IPS-15b (cell line): ENCODE results near the gene DIS3L2.
"Not testable (repeated sequence)": the region's sequence is repeated elsewhere in the genome, so short reads cannot be mapped to it uniquely, and the experiment has no call there.

Experiments
- H3K27me3 ChIP-seq: one replicate; pipeline ENCODE4 v1.6.1; 2013; ENCODE audit warnings: low read length; ENCODE audit not compliant: control insufficient read depth, insufficient read depth
- H3K36me3 ChIP-seq: one replicate; pipeline ENCODE4 v1.6.1; 2013; ENCODE audit warnings: low read length; ENCODE audit not compliant: control insufficient read depth, insufficient read depth
- H3K4me1 ChIP-seq: one replicate; pipeline ENCODE4 v1.6.1; 2013; ENCODE audit warnings: mild to moderate bottlenecking, low read length; ENCODE audit not compliant: control insufficient read depth, insufficient read depth
- H3K4me3 ChIP-seq: one replicate; pipeline ENCODE4 v1.5.1; 2013; ENCODE audit warnings: low read depth, low read length
- H3K9ac ChIP-seq: one replicate; pipeline ENCODE4 v1.6.1; 2013; ENCODE audit warnings: low read depth, mild to moderate bottlenecking, low read length
- H3K9me3 ChIP-seq: one replicate; pipeline ENCODE4 v1.6.1; 2013; ENCODE audit warnings: mild to moderate bottlenecking, low read length; ENCODE audit not compliant: control insufficient read depth, insufficient read depth

DIS3L2 gene

GRCh38 chr2:231946241-231946814 is 15.2 kb upstream of the DIS3L2 start:
- no peak overlapping the region for H3K4me3 ChIP-seq
- no peaks in the 10 kb centered on the region for H3K27me3 ChIP-seq
- no peaks in the 10 kb centered on the region for H3K9me3 ChIP-seq
- H3K9ac ChIP-seq = no peak overlapping the region
- H3K36me3 ChIP-seq = no peaks in the 10 kb centered on the region
- no peaks in the 10 kb centered on the region for H3K4me1 ChIP-seq

GRCh38 chr2:231947112-231947511 is 14.4 kb upstream of the DIS3L2 start:
- H3K9ac ChIP-seq, H3K36me3 ChIP-seq, H3K4me1 ChIP-seq, H3K4me3 ChIP-seq, H3K9me3 ChIP-seq, H3K27me3 ChIP-seq: not testable (repeated sequence)

GRCh38 chr2:231947694-231948093 is 13.8 kb upstream of the DIS3L2 start:
- H3K4me1 ChIP-seq = no peaks in the 10 kb centered on the region

GRCh38 chr2:231951452-231952035 is 10.0 kb upstream of the DIS3L2 start:
- Histone ChIP-seq H3K9me3 (no peaks in the 10 kb centered on the region), H3K4me3 (no peak overlapping the region), H3K36me3 (no peaks in the 10 kb centered on the region), H3K9ac (no peak overlapping the region), H3K4me1 (no peaks in the 10 kb centered on the region), H3K27me3 (no peaks in the 10 kb centered on the region)

More at GRCh38 chr2:231947694-231948093, 13.8 kb upstream of the DIS3L2 start:
- H3K9ac ChIP-seq = no peak overlapping the region
- H3K9me3 ChIP-seq = no peaks in the 10 kb centered on the region
- no peaks in the 10 kb centered on the region for H3K27me3 ChIP-seq
- H3K36me3 ChIP-seq = no peaks in the 10 kb centered on the region
- no peak overlapping the region for H3K4me3 ChIP-seq

GRCh38 chr2:231955758-231956472 is 5.6 kb upstream of the DIS3L2 start:
- Histone ChIP-seq H3K4me3 (no peak overlapping the region), H3K9ac (no peak overlapping the region), H3K9me3 (no peaks in the 10 kb centered on the region), H3K27me3 (no peaks in the 10 kb centered on the region), H3K4me1 (no peaks in the 10 kb centered on the region), H3K36me3 (no peaks in the 10 kb centered on the region)

GRCh38 chr2:231957913-231958763 is 3.4 kb upstream of the DIS3L2 start:
- no peaks in the 10 kb centered on the region for H3K36me3 ChIP-seq
- no peaks in the 10 kb centered on the region for H3K27me3 ChIP-seq
- H3K9me3 ChIP-seq = no peaks in the 10 kb centered on the region
- H3K9ac ChIP-seq = no peak overlapping the region
- no peak overlapping the region for H3K4me3 ChIP-seq
- no peaks in the 10 kb centered on the region for H3K4me1 ChIP-seq

- no peaks in the 10 kb centered on the region for H3K27me3 ChIP-seq
- no peaks in the 10 kb centered on the region for H3K36me3 ChIP-seq
- peak overlapping the region; percentile 84 for H3K4me3 ChIP-seq
- no peaks in the 10 kb centered on the region for H3K4me1 ChIP-seq
- H3K9ac ChIP-seq = peak overlapping the region; percentile 84
- no peaks in the 10 kb centered on the region for H3K9me3 ChIP-seq
Observed at GRCh38 chr2:231960810-231961348, 634 bp upstream of the DIS3L2 start.

- H3K4me3 ChIP-seq = no peak overlapping the region
- peaks cover 3% of the 10 kb centered on the region for H3K9me3 ChIP-seq
- H3K27me3 ChIP-seq = no peaks in the 10 kb centered on the region
- H3K36me3 ChIP-seq = no peaks in the 10 kb centered on the region
- no peaks in the 10 kb centered on the region for H3K4me1 ChIP-seq
- H3K9ac ChIP-seq = no peak overlapping the region
Observed at GRCh38 chr2:231965102-231965501, 3.6 kb downstream of the DIS3L2 start.

- Histone ChIP-seq H3K36me3 (no peaks in the 10 kb centered on the region), H3K4me3 (no peak overlapping the region), H3K9me3 (peaks cover 3% of the 10 kb centered on the region), H3K27me3 (no peaks in the 10 kb centered on the region), H3K9ac (no peak overlapping the region), H3K4me1 (no peaks in the 10 kb centered on the region)
Observed at GRCh38 chr2:231966886-231967285, 5.4 kb downstream of the DIS3L2 start.

GRCh38 chr2:231968820-231969219 is 7.3 kb downstream of the DIS3L2 start:
- Histone ChIP-seq H3K4me3 (no peak overlapping the region), H3K4me1 (no peaks in the 10 kb centered on the region), H3K9me3 (peaks cover 3% of the 10 kb centered on the region), H3K27me3 (no peaks in the 10 kb centered on the region), H3K36me3 (no peaks in the 10 kb centered on the region), H3K9ac (no peak overlapping the region)

GRCh38 chr2:231970461-231970860 is 8.9 kb downstream of the DIS3L2 start:
- Histone ChIP-seq H3K4me1 (no peaks in the 10 kb centered on the region), H3K36me3 (no peaks in the 10 kb centered on the region), H3K9ac (no peak overlapping the region), H3K4me3 (no peak overlapping the region), H3K9me3 (peaks cover 3% of the 10 kb centered on the region), H3K27me3 (no peaks in the 10 kb centered on the region)
